Measurements from ENCODE around the gene SPDYA.
A peak's percentile ranks its signal among the peaks of the same experiment; 100 is the strongest.

The SPDYA gene

GRCh38 chr2:28796620-28797019 lies 14.0 kb upstream of the SPDYA start:
- no peaks in the 10 kb centered on the region for H3K27me3 Mint-ChIP-seq
- ATAC-seq (replicated peaks) (no peak), DNase-seq (no peak)
- no peak overlapping the region for H3K4me3 Mint-ChIP-seq
- H3K27ac Mint-ChIP-seq: peak overlapping the region; percentile 15
- H3K4me1 Mint-ChIP-seq: peaks cover 8 to 28% of the 10 kb centered on the region in 2 donors
- H3K36me3 Mint-ChIP-seq: peaks cover 45 to 59% of the 10 kb centered on the region in 2 donors
- H3K9me3 Mint-ChIP-seq: peaks cover 0 to 4% of the 10 kb centered on the region in 2 donors

- Mint-ChIP-seq H3K27me3 (no peaks in the 10 kb centered on the region), H3K4me3 (no peak overlapping the region), H3K9me3 (peaks cover 0 to 2% of the 10 kb centered on the region in 2 donors), H3K27ac (no peak overlapping the region), H3K4me1 (peaks cover 2 to 16% of the 10 kb centered on the region in 2 donors), H3K36me3 (peaks cover 34 to 38% of the 10 kb centered on the region in 2 donors)
- DNase-seq: no peak
- ATAC-seq (replicated peaks): no peak
Observed at GRCh38 chr2:28801726-28802125, 8.9 kb upstream of the SPDYA start.

GRCh38 chr2:28802975-28803429 lies 7.6 kb upstream of the SPDYA start:
- DNase-seq (no peak), ATAC-seq (replicated peaks) (no peak)
- Mint-ChIP-seq H3K27ac (peak overlapping the region; percentile 25), H3K36me3 (peaks cover 25 to 27% of the 10 kb centered on the region in 2 donors), H3K9me3 (peaks cover 0 to 2% of the 10 kb centered on the region in 2 donors), H3K4me1 (peaks cover 2 to 5% of the 10 kb centered on the region in 2 donors), H3K27me3 (no peaks in the 10 kb centered on the region), H3K4me3 (no peak overlapping the region)

GRCh38 chr2:28809927-28810326 lies 707 bp upstream of the SPDYA start:
- no peak for DNase-seq
- ATAC-seq (replicated peaks): no peak
- H3K27ac Mint-ChIP-seq: no peak overlapping the region
- H3K4me1 Mint-ChIP-seq: peaks cover 2 to 7% of the 10 kb centered on the region in 2 donors
- H3K9me3 Mint-ChIP-seq: peaks cover 0 to 2% of the 10 kb centered on the region in 2 donors
- H3K4me3 Mint-ChIP-seq: peak overlapping the region; percentile 83 to 88
- no peaks in the 10 kb centered on the region for H3K27me3 Mint-ChIP-seq
- peaks cover 10 to 14% of the 10 kb centered on the region in 2 donors for H3K36me3 Mint-ChIP-seq

- H3K27ac Mint-ChIP-seq: no peak overlapping the region
- H3K4me3 Mint-ChIP-seq: peak overlapping the region in 1 of 2 donors; percentile 14
- DNase-seq: no peak
- H3K36me3 Mint-ChIP-seq: no peaks in the 10 kb centered on the region
- no peaks in the 10 kb centered on the region for H3K9me3 Mint-ChIP-seq
- no peaks in the 10 kb centered on the region for H3K27me3 Mint-ChIP-seq
- peaks cover 0 to 12% of the 10 kb centered on the region in 2 donors for H3K4me1 Mint-ChIP-seq
- ATAC-seq (replicated peaks): peak in 1 of 2 donors; percentile 38
Observed at GRCh38 chr2:28818053-28818452, 7.4 kb downstream of the SPDYA start.

- peak; percentile 67 to 74 for ATAC-seq (replicated peaks)
- H3K9me3 Mint-ChIP-seq: no peaks in the 10 kb centered on the region
- H3K27ac Mint-ChIP-seq: no peak overlapping the region
- peak; percentile 49 for DNase-seq
- no peaks in the 10 kb centered on the region for H3K36me3 Mint-ChIP-seq
- peaks cover 0 to 12% of the 10 kb centered on the region in 2 donors for H3K4me1 Mint-ChIP-seq
- H3K27me3 Mint-ChIP-seq: no peaks in the 10 kb centered on the region
- no peak overlapping the region for H3K4me3 Mint-ChIP-seq
Observed at GRCh38 chr2:28821295-28821958, 10.8 kb downstream of the SPDYA start.

GRCh38 chr2:28822036-28822435 lies 11.4 kb downstream of the SPDYA start:
- Mint-ChIP-seq H3K27me3 (no peaks in the 10 kb centered on the region), H3K4me1 (peaks cover 0 to 5% of the 10 kb centered on the region in 2 donors), H3K27ac (no peak overlapping the region), H3K36me3 (no peaks in the 10 kb centered on the region), H3K9me3 (no peaks in the 10 kb centered on the region), H3K4me3 (no peak overlapping the region)
- ATAC-seq (replicated peaks): no peak
- DNase-seq: no peak

GRCh38 chr2:28824207-28824606 lies 13.6 kb downstream of the SPDYA start:
- DNase-seq (no peak), ATAC-seq (replicated peaks) (no peak)
- Mint-ChIP-seq H3K9me3 (no peaks in the 10 kb centered on the region), H3K27me3 (no peaks in the 10 kb centered on the region), H3K27ac (no peak overlapping the region), H3K4me3 (no peak overlapping the region), H3K4me1 (no peaks in the 10 kb centered on the region), H3K36me3 (peaks cover 0 to 5% of the 10 kb centered on the region in 2 donors)

- H3K9me3 Mint-ChIP-seq: no peaks in the 10 kb centered on the region
- H3K27ac Mint-ChIP-seq: no peak overlapping the region
- H3K4me1 Mint-ChIP-seq: no peaks in the 10 kb centered on the region
- no peak for DNase-seq
- H3K27me3 Mint-ChIP-seq: no peaks in the 10 kb centered on the region
- ATAC-seq (replicated peaks): no peak
- no peak overlapping the region for H3K4me3 Mint-ChIP-seq
- H3K36me3 Mint-ChIP-seq: peaks cover 0 to 5% of the 10 kb centered on the region in 2 donors
Observed at GRCh38 chr2:28824870-28825269, 14.2 kb downstream of the SPDYA start.

GRCh38 chr2:28828382-28828781 lies 17.7 kb downstream of the SPDYA start:
- Mint-ChIP-seq H3K4me1 (no peaks in the 10 kb centered on the region), H3K27me3 (no peaks in the 10 kb centered on the region), H3K9me3 (no peaks in the 10 kb centered on the region), H3K36me3 (peaks cover 0 to 5% of the 10 kb centered on the region in 2 donors), H3K4me3 (no peak overlapping the region), H3K27ac (no peak overlapping the region)
- no peak for ATAC-seq (replicated peaks)
- no peak for DNase-seq

- H3K4me3 Mint-ChIP-seq: no peak overlapping the region
- DNase-seq (no peak), ATAC-seq (replicated peaks) (no peak)
- H3K27ac Mint-ChIP-seq: no peak overlapping the region
- no peaks in the 10 kb centered on the region for H3K9me3 Mint-ChIP-seq
- H3K36me3 Mint-ChIP-seq: peaks cover 0 to 4% of the 10 kb centered on the region in 2 donors
- no peaks in the 10 kb centered on the region for H3K4me1 Mint-ChIP-seq
- H3K27me3 Mint-ChIP-seq: no peaks in the 10 kb centered on the region
Observed at GRCh38 chr2:28833740-28834470, 23.3 kb downstream of the SPDYA start.

GRCh38 chr2:28835781-28836180 lies 25.1 kb downstream of the SPDYA start:
- Mint-ChIP-seq H3K27ac (no peak overlapping the region), H3K9me3 (no peaks in the 10 kb centered on the region), H3K27me3 (no peaks in the 10 kb centered on the region), H3K4me3 (no peak overlapping the region), H3K36me3 (peaks cover 0 to 4% of the 10 kb centered on the region in 2 donors), H3K4me1 (no peaks in the 10 kb centered on the region)
- DNase-seq: no peak
- ATAC-seq (replicated peaks): no peak

- Mint-ChIP-seq H3K27me3 (no peaks in the 10 kb centered on the region), H3K36me3 (peaks cover 0 to 2% of the 10 kb centered on the region in 2 donors), H3K9me3 (no peaks in the 10 kb centered on the region)
Observed at GRCh38 chr2:28838971-28839370, 28.3 kb downstream of the SPDYA start.

GRCh38 chr2:28842042-28842441 lies 31.4 kb downstream of the SPDYA start:
- H3K4me3 Mint-ChIP-seq: no peak overlapping the region
- H3K36me3 Mint-ChIP-seq: peaks cover 4 to 16% of the 10 kb centered on the region in 2 donors
- H3K27ac Mint-ChIP-seq: peak overlapping the region; percentile 37
- H3K9me3 Mint-ChIP-seq: no peaks in the 10 kb centered on the region
- DNase-seq (no peak), ATAC-seq (replicated peaks) (no peak)
- no peaks in the 10 kb centered on the region for H3K4me1 Mint-ChIP-seq
- H3K27me3 Mint-ChIP-seq: no peaks in the 10 kb centered on the region

More at GRCh38 chr2:28838971-28839370, 28.3 kb downstream of the SPDYA start:
- Mint-ChIP-seq H3K4me3 (no peak overlapping the region), H3K4me1 (no peaks in the 10 kb centered on the region), H3K27ac (no peak overlapping the region)
- DNase-seq: no peak
- ATAC-seq (replicated peaks): no peak

GRCh38 chr2:28855193-28855592 lies 44.6 kb downstream of the SPDYA start:
- peak overlapping the region; percentile 7 for H3K27ac Mint-ChIP-seq
- DNase-seq (no peak), ATAC-seq (replicated peaks) (no peak)
- no peaks in the 10 kb centered on the region for H3K27me3 Mint-ChIP-seq
- H3K36me3 Mint-ChIP-seq: peaks cover 13 to 22% of the 10 kb centered on the region in 2 donors
- no peaks in the 10 kb centered on the region for H3K4me1 Mint-ChIP-seq
- no peaks in the 10 kb centered on the region for H3K9me3 Mint-ChIP-seq
- H3K4me3 Mint-ChIP-seq: no peak overlapping the region
